ENCODE data around the gene ARHGEF37.

DNA sequence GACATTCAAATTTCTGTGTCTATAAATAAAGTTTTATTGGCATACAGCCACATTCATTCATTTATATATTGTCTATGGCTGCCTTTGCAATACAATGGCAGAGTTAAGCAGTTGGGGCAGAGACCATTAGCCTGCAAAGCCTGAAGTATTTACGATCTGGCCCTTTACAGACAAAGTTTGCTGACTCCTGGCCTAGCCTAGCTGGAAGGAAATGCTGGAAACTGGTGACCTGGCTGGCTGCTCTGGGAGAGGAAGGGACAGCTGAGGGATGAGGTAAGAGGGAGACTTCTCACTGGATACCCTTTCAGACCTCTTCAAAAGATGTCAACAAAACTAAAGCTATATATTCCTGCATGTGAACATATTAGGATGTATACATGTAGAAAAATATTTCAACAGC lies 82.8 kb downstream of the ARHGEF37 start:
- TF ChIP-seq CTCF (IDR thresholded peaks at IDR 0.05; ENCODE audit: borderline replicate concordance, extremely low read depth, low read length, poor library complexity, severe bottlenecking) (no peak), EZH2 (IDR thresholded peaks at IDR 0.05; ENCODE audit: borderline replicate concordance, low read depth, low read length, severe bottlenecking) (no peak)

Measured in DND-41 (cell line).